ENCODE data around the gene GRID2IP. TPM values are rescaled to one million over a fixed set of nuclear protein-coding genes. Genes with fewer than 3 reads are reported as not detected.
A peak's percentile ranks its signal among the peaks of the same experiment; 100 is the strongest.

Gene GRID2IP
- total and polyA plus RNA-seq, 10 of the 15 experiments (the other 5 are each of a cell fraction or from before 2014, with no cell fraction given), result not detected

- SMC1A ChIA-PET (ENCODE audit: uncharacterized antibody, unreplicated experiment), result interaction anchor here (1.0 to 2.1 kb wide), 3 partner anchors 13 to 74 kb away, joined by 4 to 7 read pairs (median 4); partner anchors contain the start of gene ZDHHC4
- peak within 1 kb of the TSS; percentile 87 for H3K4me3 ChIP-seq
- RAD21 ChIA-PET (ENCODE audit: unreplicated experiment), result interaction anchor here (0.5 to 1.7 kb wide), 4 partner anchors 12 to 147 kb away, joined by 3 to 5 read pairs (median 3); no protein-coding TSS in a partner anchor
- H3K9ac ChIP-seq (ENCODE audit: control insufficient read depth, insufficient read depth, low read length), result peak within 1 kb of the TSS; percentile 69
- H3K36me3 ChIP-seq (ENCODE audit: control insufficient read depth in 2 of 2, insufficient read depth in 2 of 2, low read length in 1 of 2), result peaks cover 0 to 14% of the 10 kb centered on the region in 2 experiments; a peak in 2 of 4 replicates
- in situ Hi-C loops (cut with MboI), result no loop called here
- H3K4me1 ChIP-seq (ENCODE audit: control insufficient read depth, insufficient read depth, low read length), result peaks cover 10% of the 10 kb centered on the region
- no peak for FAIRE-seq
- CTCF ChIA-PET, result interaction anchor here (0.7 to 3.5 kb wide), 7 partner anchors 9 to 340 kb away, joined by 4 to 13 read pairs (median 6); partner anchors contain the start of gene ZDHHC4
- H3K27ac ChIP-seq (ENCODE audit: control insufficient read depth, insufficient read depth), result peak within 1 kb of the TSS; percentile 79
- no peaks in the 10 kb centered on the region for H3K27me3 ChIP-seq (replicated peaks in 1 of 2; ENCODE audit: control insufficient read depth in 2 of 2, insufficient read depth in 2 of 2, low read length in 1 of 2)
- H4K20me1 ChIP-seq (ENCODE audit: control insufficient read depth, insufficient read depth), result no peaks in the 10 kb centered on the region; the same call in 1 of the 2 replicates
- peak within 1 kb of the TSS; percentile 86 for H2AFZ ChIP-seq (ENCODE audit: control insufficient read depth, low read depth, low read length)
- no peaks in the 10 kb centered on the region for H3K9me3 ChIP-seq (replicated peaks; ENCODE audit: control insufficient read depth, insufficient read depth, low read length)
- DNase-seq (ENCODE audit: low read depth, low spot score), result no peak
- intact Hi-C loops (cut with micrococcal nuclease; ENCODE audit: unreplicated experiment), result loop anchor here (5.0 to 10.0 kb wide), 3 partner anchors 117 to 735 kb away; partner anchors contain the start of gene ZNF12
- under 1% methylated on average over 93 of the region's 107 CpGs for WGBS (ENCODE audit: insufficient coverage, insufficient replicate concordance, low lambda C conversion rate, missing lambda C conversion rate)
- H3K4me2 ChIP-seq (ENCODE audit: control insufficient read depth, insufficient read depth), result peak within 1 kb of the TSS; percentile 88
- no TSS peak for BruUV-seq (replicated peaks)
- POLR2A ChIA-PET, result interaction anchor here (0.7 to 2.6 kb wide), 4 partner anchors 8 to 764 kb away, joined by 3 to 11 read pairs (median 5); no protein-coding TSS in a partner anchor
- peaks cover 14% of the 10 kb centered on the region for H3K79me2 ChIP-seq (ENCODE audit: control insufficient read depth, insufficient read depth, low read length)
- peak; percentile 93 for ATAC-seq
- TF ChIP-seq BACH1 (IDR thresholded peaks at IDR 0.05; ENCODE audit: borderline replicate concordance) (peak; percentile 91), TCF7 (IDR thresholded peaks at IDR 0.05; ENCODE audit: borderline replicate concordance) (no peak), EGR1 (IDR thresholded peaks at IDR 0.05; ENCODE audit: borderline replicate concordance in 1 of 2, low read depth in 2 of 2, low read length in 2 of 2) (peak in 1 of 2 experiments; percentile 79; a peak in 2 of 3 replicates), CTCF (IDR thresholded peaks at IDR 0.05 in 2 of 3, conservative IDR thresholded peaks at IDR 0.05 in 1 of 3; ENCODE audit: control insufficient read depth in 2 of 3, extremely low read depth in 1 of 3, insufficient read depth in 1 of 3, low read depth in 3 of 3, low read length in 3 of 3) (peak; percentile 53 to 78 (median 68); a peak in 5 of 6 replicates), POLR2A (IDR thresholded peaks at IDR 0.05; ENCODE audit: low read depth, low read length) (peak; percentile 82), RFX5 (IDR thresholded peaks at IDR 0.05; ENCODE audit: low read depth, low read length) (no peak), RUNX3 (IDR thresholded peaks at IDR 0.05; ENCODE audit: low read length) (peak; percentile 68), SREBF2 (IDR thresholded peaks at IDR 0.05; ENCODE audit: low read length) (no peak), NR2C1 (IDR thresholded peaks at IDR 0.05) (peak; percentile 63), RELA (IDR thresholded peaks at IDR 0.05; ENCODE audit: borderline replicate concordance, partially characterized antibody) (peak; percentile 68), TCF3 (IDR thresholded peaks at IDR 0.05; ENCODE audit: borderline replicate concordance, insufficient read depth, low read depth, low read length) (peak; percentile 26; the same call in 1 of the 2 replicates), MEF2A (IDR thresholded peaks at IDR 0.05; ENCODE audit: insufficient read depth, low read depth, low read length) (peak; percentile 74; the same call in 1 of the 2 replicates), KAT2A (conservative IDR thresholded peaks at IDR 0.05; ENCODE audit: control insufficient read depth, low read depth, low read length) (no peak), E2F8 (IDR thresholded peaks at IDR 0.05; ENCODE audit: low read depth, partially characterized antibody) (no peak)
- TF ChIP-seq, protein P1, sequence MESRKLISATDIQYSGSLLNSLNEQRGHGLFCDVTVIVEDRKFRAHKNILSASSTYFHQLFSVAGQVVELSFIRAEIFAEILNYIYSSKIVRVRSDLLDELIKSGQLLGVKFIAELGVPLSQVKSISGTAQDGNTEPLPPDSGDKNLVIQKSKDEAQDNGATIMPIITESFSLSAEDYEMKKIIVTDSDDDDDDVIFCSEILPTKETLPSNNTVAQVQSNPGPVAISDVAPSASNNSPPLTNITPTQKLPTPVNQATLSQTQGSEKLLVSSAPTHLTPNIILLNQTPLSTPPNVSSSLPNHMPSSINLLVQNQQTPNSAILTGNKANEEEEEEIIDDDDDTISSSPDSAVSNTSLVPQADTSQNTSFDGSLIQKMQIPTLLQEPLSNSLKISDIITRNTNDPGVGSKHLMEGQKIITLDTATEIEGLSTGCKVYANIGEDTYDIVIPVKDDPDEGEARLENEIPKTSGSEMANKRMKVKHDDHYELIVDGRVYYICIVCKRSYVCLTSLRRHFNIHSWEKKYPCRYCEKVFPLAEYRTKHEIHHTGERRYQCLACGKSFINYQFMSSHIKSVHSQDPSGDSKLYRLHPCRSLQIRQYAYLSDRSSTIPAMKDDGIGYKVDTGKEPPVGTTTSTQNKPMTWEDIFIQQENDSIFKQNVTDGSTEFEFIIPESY (IDR thresholded peaks at IDR 0.05), result no peak; the same call in 1 of the 2 replicates
Measured at GRCh38 chr7:6589829-6590644, 38.8 kb upstream of the GRID2IP start, which contains the start of gene INTS15. TSS of gene INTS15 (plus strand) at chr7:6590021. CDS start at chr7:6590284, 263 bp downstream.

Measured in GM12878 (cell line).